PFSK-1 (cell line): Measurements from ENCODE around the gene PEMT.

Source experiments
- FOXP2 ChIP-seq: optimal IDR thresholded peaks from 2 replicates; pipeline ENCODE3; 2011; ENCODE audit warnings: borderline replicate concordance, control low read depth, inconsistent platforms; ENCODE audit not compliant: insufficient read depth; ENCODE audit errors: extremely low read length, extremely low read depth
- POLR2AphosphoS5 ChIP-seq: IDR thresholded peaks from 2 replicates; pipeline ENCODE4 v1.6.1; 2012; ENCODE audit warnings: low read depth, mild to moderate bottlenecking, control low read depth, low read length, moderate library complexity
- SIN3A ChIP-seq: IDR thresholded peaks from 2 replicates; pipeline ENCODE4 v1.6.1; 2012; ENCODE audit warnings: mild to moderate bottlenecking, low read length, moderate library complexity, borderline replicate concordance; ENCODE audit not compliant: insufficient read depth
- TAF1 ChIP-seq: IDR thresholded peaks from 2 replicates; pipeline ENCODE4 v1.6.1; 2012; ENCODE audit warnings: low read length, control low read depth, borderline replicate concordance; ENCODE audit not compliant: insufficient read depth
- TF ChIP-seq, protein P1 (sequence below), 2 experiments: IDR thresholded peaks; 2 replicates each; pipeline versions ENCODE4 v1.6.1 to v1.8.0; 2011 to 2012; ENCODE audit warnings: low read depth in 2 of 2, low read length in 2 of 2, control low read depth in 1 of 2, inconsistent platforms in 1 of 2, mild to moderate bottlenecking in 1 of 2, moderate library complexity in 1 of 2; ENCODE audit not compliant: insufficient read depth in 1 of 2

The PEMT gene

DNA sequence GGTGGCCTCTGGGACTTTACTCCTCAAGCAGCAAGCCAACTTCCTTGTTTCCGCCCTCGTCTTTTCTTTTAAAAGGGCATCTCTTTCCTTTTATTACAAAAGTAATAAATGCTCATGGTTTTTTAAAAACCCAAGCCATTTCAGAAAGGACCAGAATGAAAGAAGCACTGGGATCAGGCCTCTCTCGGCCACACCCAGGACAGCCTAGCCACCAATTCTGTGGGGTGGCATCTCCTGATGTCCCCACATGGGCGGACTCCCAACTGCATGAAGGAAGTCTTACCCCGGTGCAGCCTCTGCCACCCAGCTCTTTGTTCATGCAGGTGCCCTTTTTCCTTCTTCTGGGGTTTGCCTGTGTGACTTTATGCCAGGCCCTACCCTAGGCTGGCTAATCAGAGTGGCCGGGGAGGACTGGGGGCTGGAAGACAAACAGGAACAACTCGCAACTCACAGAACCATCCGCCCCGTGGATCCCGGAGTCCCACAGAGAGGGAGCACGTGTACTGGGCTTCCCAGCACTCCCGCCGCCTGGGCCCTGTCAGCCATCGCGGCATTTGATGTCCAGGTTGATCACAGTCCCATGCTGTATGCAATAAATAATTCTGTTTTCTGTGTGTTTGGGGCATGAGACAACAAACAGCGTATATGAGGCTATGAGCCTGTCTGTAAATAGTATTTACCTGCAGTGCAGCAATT, 92.8 kb downstream of the PEMT start:
- TF ChIP-seq POLR2AphosphoS5 = no peak
- TF ChIP-seq TAF1 = no peak
- TF ChIP-seq, protein P1, sequence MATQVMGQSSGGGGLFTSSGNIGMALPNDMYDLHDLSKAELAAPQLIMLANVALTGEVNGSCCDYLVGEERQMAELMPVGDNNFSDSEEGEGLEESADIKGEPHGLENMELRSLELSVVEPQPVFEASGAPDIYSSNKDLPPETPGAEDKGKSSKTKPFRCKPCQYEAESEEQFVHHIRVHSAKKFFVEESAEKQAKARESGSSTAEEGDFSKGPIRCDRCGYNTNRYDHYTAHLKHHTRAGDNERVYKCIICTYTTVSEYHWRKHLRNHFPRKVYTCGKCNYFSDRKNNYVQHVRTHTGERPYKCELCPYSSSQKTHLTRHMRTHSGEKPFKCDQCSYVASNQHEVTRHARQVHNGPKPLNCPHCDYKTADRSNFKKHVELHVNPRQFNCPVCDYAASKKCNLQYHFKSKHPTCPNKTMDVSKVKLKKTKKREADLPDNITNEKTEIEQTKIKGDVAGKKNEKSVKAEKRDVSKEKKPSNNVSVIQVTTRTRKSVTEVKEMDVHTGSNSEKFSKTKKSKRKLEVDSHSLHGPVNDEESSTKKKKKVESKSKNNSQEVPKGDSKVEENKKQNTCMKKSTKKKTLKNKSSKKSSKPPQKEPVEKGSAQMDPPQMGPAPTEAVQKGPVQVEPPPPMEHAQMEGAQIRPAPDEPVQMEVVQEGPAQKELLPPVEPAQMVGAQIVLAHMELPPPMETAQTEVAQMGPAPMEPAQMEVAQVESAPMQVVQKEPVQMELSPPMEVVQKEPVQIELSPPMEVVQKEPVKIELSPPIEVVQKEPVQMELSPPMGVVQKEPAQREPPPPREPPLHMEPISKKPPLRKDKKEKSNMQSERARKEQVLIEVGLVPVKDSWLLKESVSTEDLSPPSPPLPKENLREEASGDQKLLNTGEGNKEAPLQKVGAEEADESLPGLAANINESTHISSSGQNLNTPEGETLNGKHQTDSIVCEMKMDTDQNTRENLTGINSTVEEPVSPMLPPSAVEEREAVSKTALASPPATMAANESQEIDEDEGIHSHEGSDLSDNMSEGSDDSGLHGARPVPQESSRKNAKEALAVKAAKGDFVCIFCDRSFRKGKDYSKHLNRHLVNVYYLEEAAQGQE (IDR thresholded peaks at IDR 0.05; ENCODE audit: insufficient read depth in 1 of 2, low read depth in 2 of 2, low read length in 2 of 2) = no peak
- TF ChIP-seq FOXP2 = no peak
- no peak for TF ChIP-seq SIN3A

DNA sequence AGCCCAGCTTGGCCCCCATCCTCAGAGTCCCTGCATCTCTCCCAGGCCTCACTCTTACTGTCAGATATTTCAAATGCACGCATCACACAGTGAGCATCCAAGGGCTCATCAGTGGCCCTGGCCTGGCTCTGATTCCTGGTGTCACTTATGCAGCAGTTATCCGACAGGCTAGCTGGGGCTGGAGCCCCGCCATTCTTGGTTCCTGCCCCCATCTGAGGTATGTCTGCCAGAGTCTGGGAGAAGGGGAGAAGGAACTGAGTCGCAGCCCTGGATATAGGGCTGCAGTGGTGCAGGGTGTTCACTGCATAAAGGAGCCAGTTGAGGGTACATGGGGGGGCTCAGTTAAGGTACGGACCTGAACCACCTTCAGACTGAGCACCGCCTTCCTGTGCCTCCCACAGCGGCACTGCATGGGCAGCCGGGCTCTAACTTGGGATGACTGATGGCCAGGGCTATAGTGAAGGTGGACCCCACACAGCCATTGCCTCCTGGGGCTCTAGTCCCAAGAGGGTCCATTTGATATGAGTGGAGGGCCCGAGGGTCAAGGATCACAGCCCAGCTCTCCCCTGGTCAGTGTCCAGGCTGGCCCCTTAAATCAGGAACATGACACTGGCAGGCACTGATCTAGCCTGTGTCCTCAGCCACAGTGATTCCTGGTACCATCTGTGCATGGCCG, 93.5 kb downstream of the PEMT start:
- no peak for TF ChIP-seq TAF1
- TF ChIP-seq, protein P1 (IDR thresholded peaks at IDR 0.05; ENCODE audit: insufficient read depth in 1 of 2, low read depth in 2 of 2, low read length in 2 of 2) = no peak
- TF ChIP-seq POLR2AphosphoS5 = no peak
- no peak for TF ChIP-seq SIN3A
- no peak for TF ChIP-seq FOXP2

DNA sequence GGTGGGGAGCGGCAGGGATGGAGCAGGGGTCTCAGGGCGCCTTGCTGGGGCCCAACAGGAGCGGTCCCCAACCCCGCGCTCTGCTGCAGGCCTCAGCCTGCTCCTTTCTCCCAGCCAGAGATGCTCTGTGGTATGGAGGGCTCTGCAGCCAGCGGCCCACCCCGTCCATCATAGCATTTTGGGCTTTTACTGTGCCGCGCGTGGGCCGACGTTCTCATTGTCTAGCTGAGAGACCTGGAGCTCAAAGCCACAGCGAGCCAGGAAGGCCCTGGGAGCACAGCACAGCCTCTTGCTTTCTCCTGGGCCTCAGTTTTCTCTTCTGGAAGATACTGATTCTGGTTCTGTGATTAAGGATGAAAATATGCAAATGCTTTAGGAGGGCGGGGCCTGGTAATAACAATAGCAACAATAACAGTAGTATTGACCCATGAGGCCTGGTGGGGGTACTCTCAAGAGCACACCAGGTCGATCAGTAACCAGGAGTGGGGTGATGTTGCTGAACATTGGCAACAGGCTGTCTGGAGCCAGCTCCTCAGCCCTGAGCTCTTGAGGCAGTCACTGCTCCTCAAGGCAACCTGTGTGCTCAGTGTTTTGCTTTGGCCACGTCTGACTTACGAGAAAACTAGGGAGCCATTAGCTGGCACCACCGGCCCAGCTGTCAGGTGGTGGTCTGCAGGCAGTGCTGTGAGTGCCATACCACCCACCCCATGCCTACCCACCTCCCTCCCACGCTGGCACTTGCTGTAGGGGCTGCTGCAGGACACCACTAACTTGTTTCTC, 94.3 kb downstream of the PEMT start:
- TF ChIP-seq TAF1 (no peak), SIN3A (no peak), POLR2AphosphoS5 (no peak), FOXP2 (no peak)
- TF ChIP-seq, protein P1 (IDR thresholded peaks at IDR 0.05; ENCODE audit: insufficient read depth in 1 of 2, low read depth in 2 of 2, low read length in 2 of 2) = no peak

DNA sequence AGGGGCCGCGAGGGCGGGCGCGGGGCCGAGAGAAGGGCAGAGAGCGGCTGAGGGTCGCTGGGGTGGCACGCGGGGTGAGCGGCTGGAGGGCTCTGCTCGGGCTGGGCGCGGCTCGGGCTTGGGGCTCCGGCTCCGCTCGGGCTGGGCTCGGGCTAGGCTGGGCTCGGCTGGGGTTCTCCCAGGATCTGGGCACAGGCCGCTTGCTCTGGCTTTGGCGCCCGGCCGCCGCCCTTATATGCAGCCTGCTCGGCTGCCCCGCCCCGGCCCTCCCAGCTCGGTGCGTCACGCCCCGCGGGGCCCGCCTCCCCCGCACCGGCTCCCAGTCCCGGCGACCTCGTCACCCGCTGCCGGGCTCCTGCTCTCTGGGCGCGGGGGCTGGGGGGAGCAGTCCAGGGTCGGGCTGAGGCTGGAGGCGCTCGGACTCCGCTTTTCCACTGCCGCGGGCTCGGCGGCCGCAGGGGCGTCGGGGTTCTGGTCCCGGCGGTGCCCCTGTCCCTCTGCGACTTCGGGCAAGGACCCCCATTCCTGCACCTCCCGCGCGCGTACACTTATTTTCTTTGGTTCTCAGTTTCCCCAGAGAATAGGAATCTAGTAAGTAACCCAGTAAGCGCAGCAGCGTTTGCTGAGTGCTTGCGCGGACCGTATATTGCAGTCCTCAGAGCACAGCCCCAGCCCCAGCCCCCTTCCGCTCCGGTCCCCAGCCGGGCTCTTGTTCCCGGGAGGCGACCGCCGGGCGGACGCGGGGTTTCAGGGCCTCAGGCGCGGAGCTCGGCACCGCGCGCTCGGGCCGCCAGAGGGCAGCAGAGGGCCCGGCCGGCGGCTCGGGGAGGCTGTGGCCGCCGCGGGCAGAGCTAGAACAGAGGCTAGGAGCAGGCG, 95.1 kb downstream of the PEMT start, which contains the start of gene RASD1:
TSS of gene RASD1 (minus strand) at position 207 of the 876 bp plus-strand sequence. CDS start 214 bp downstream, outside the sequence.
- peak; percentile 83 for TF ChIP-seq FOXP2
- TF ChIP-seq POLR2AphosphoS5 = no peak
- no peak for TF ChIP-seq TAF1
- TF ChIP-seq SIN3A = no peak
